Colon (tissue), 2 donors: Measurements from ENCODE around the gene SEMA5A.

Experiments
- FAIRE-seq: peaks from 2 replicates; lab custom pipeline; 2012; peaks lifted over from hg19 to GRCh38; lab: Jason Lieb, UNC
- donor health status: control.
- donor health status: control.

Gene SEMA5A

GRCh38 chr5:9009931-9010651 is 535.8 kb downstream of the SEMA5A start:
- no peak for FAIRE-seq

GRCh38 chr5:8997542-8998070 is 548.3 kb downstream of the SEMA5A start:
- no peak for FAIRE-seq

GRCh38 chr5:8993031-8993430 is 552.8 kb downstream of the SEMA5A start:
- no peak for FAIRE-seq
